22Rv1 (cell line): ENCODE measurements around the gene PTGES3L.

Source experiments
- CTCF ChIP-seq: fragments of 450-650 bp; IDR thresholded peaks from 2 replicates; pipeline ENCODE4 v1.5.1; 2017; ENCODE audit warnings: mild to moderate bottlenecking
- ZFX ChIP-seq: fragments of 450-650 bp; IDR thresholded peaks from 2 replicates; pipeline ENCODE4 v1.6.1; 2017; ENCODE audit warnings: antibody characterized with exemption, borderline replicate concordance

GRCh38 chr17:42971589-42971988 is 8.3 kb downstream of the PTGES3L start:
- TF ChIP-seq CTCF (no peak), ZFX (no peak)
